Measurements from ENCODE around the gene GAK.

Gene GAK

DNA sequence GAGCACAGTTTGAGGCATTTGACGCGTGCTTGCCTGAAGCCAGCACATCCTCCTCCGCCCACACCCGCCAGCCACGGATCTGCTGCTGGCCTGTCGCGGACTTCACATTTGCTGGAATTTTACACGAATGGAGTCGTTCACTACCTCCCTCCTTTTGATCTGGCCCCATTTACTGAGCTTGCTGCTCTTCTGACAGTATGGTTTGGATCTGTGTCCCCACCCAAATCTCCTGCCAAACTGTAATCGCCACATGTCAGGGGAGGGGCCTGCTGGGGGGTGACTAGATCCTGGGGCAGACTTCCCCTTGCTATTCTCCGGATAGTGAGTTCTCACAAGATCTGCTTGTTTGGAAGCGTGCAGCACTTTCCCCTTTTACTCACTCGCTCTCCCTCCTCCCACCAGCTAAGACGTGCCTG, 86.3 kb downstream of the GAK start:
- no peak for DNase-seq

- DNase-seq, result no peak
Observed at GRCh38 chr4:845233-845835, 86.8 kb downstream of the GAK start.

- DNase-seq, result no peak
Observed at GRCh38 chr4:844752-845232, 87.3 kb downstream of the GAK start.

DNA sequence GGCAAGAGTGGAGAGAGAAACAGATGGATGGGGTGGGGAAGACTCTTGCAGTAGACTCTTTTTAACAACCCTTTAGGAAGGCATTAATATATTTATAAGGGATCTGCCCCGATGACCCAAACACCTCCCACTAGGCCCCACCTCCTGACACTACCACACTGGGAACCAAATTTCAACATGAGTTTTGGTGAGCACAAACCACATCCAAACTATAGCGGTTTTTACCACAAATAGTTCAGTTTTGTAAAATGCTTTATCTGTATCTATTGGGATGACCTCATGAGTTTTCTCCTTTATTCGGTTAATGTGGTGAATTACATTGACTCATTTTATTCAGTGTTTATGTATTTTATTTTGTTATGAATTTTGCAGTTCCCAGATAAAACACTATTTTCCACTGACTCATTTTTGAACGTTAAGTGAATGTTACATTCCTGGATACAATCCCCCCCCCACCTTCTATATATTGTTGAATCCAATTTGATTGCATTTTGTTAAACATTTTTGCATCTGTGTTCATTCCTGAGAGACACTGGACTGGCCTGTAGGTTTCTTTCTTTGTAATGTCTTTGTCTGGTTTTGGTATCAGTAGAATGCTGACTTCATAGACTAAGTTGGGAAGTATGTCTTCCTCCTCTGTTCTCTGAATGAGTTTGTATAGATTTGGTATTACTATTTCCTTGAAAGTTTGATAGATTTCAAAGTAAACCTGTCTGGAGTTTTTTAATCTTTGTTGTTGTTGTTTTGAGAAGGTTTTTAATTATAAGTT, 92.3 kb downstream of the GAK start:
- DNase-seq, result no peak

- no peak for DNase-seq
Observed at GRCh38 chr4:837772-838171, 94.3 kb downstream of the GAK start.

GRCh38 chr4:836750-837301, 95.3 kb downstream of the GAK start:
- no peak for DNase-seq

GRCh38 chr4:836003-836511, 96.1 kb downstream of the GAK start:
- no peak for DNase-seq

- no peak for DNase-seq
Observed at GRCh38 chr4:835148-836002, 96.7 kb downstream of the GAK start.

- DNase-seq, result no peak
Observed at GRCh38 chr4:834368-835147, 97.6 kb downstream of the GAK start.

GRCh38 chr4:833731-834367, 98.3 kb downstream of the GAK start:
- no peak for DNase-seq

DNA sequence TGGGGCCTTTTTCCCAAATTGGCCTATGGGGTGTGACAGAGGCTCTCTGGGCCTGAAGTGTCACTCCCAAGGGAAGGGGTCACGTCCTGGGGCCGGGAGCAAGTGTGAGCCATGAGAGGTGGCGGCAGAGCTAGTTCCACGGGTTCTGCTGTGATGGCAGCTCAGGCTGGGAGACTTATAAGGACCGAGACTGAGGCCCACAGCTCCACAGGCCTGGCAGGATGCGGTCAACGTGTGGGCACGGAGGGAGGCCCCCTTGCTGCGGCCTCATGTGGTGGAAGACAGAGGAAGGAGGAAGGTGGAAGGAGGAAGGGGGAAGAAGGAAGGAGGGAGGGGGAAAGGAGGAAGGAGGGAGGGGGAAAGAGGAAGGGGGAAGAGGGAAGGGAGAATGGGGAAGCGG, 99.0 kb downstream of the GAK start:
- no peak for DNase-seq

- no peak for DNase-seq
Observed at GRCh38 chr4:832536-832935, 99.6 kb downstream of the GAK start.

- no peak for DNase-seq
Observed at GRCh38 chr4:832108-832507, 100.0 kb downstream of the GAK start.

GRCh38 chr4:831483-831805, 100.7 kb downstream of the GAK start:
- DNase-seq, result no peak

DNA sequence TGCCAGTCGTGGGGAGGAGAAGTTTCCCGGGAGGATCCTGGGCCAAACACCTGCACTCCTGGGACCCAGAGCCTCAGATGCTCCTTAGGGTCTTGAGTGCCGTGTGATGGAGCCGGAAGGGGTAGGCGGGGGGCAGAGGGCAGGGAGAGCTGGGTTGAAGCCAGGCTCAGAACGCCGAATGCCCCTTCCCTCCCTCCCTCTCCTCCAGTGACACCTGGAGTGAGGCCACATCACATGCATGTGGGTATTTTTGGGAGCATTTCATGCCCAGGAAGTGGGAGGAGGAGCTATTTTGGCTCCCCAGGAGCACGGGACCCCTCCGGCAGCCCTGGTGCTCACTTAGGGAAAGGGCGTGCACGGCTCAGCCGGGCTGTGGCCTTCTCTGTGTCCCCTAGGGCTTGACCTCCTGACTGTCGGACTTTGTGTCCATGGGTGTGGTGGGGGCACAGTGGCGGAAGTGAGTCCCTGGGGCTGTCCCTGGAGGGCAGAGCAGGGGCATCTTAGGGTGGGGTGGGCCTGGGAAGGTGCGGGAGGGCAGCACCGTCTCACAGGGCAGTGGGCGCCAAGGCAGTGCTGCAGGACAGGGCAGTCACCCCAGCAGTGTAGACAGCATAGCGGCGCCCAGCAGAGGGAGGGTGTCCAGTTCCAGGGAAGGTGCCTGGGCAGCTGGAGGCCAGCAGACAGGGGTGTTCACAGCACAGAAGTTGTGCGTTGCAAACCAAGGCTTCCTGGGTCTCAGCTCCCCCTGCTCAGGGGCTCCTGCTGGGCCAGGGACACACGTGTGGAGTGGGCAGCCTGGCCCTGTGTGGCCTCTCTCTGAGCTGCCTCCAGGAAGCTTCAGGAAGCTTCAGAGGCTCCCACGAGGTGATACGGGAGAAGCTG, 101.3 kb downstream of the GAK start:
- DNase-seq, result peak; percentile 37

DNA sequence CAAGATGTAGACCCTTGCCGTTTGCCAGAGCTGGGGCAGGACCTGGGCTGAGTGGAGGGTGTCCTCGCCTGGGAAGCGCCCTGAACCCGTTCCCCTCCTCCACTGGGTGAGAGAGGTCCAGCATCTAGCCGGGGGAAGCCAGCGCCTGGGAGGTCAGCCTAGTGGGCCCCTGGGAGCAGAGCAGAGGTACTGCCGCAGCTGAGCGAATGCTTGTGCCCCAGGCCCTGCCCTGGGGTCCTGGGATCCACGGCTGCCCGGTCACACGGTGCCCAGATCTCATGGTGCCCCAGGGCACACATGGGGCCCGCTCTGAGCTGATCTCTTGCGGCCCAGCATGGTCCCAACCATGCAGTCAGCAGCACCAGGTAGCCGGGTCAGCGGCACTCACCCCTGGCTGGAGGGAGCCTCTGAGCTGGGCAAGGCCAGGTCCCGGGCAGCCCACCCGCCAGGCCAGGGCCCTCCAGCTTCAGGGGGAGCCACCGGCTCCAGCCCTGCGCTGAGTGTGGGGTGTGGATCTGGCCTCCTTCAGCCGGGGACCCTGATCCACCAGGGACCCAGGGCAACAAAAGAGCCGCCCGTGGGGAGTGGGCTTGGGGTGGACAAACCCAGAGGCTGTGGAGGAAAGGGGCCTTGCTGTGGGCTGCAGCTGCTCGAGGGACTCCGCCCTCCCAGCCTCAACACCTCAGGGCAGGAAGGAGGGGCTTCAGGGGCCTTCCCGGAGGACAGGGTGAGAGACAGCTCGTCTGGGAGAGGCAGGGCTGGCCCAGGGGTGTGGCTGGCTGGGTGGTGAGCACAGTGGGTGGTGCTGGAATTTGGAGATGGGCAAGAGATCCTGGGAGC, 102.1 kb downstream of the GAK start:
- peak; percentile 55 for DNase-seq

GRCh38 chr4:829291-829690, 102.8 kb downstream of the GAK start:
- peak; percentile 48 for DNase-seq

DNA sequence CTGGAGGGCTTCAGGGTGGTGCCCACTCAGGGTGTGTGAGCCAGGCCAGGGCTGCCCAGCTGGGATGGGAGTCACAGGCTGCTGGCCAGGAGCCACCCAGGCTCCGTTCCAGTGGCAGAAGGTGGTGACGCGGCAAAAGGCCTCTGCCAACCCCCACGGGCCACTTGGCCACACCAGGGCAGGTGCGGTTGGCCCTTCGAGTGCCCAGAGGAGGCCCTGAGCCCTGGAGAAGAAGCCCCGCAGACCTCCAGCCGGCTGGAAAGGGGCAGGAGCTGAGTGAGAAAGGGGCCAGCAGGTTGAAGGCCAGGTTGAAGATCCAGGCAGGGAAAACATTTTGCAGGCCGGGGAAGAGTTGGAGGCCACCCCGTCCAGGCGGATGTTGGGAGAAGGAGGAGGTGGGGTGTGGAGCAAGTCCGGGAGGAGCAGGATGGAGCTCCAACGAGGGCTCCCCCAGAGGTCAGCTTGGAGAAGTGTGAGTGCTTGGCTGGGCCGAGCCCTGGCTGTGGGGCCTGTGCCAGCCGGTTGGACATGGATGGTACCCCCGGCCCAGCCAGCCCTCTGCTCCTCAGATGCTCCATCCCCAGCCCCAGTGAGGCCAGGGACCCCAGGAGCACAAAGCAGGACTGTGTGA, 103.4 kb downstream of the GAK start:
- DNase-seq, result peak; percentile 63
